SW480 (cell line): Measurements from ENCODE around the gene BGLAP.
"Not testable (repeated sequence)": the region's sequence is repeated elsewhere in the genome, so short reads cannot be mapped to it uniquely, and the experiment has no call there.

Experiments used
- DNase-seq: peaks from one replicate; pipeline ENCODE4 v3.0.0-alpha.2; 2016; ENCODE audit warnings: low spot score

The BGLAP gene

GRCh38 chr1:156241926-156242325, at the start of gene BGLAP:
BGLAP (plus strand) TSS chr1:156242184; CDS start chr1:156242232, 48 bp downstream.
- DNase-seq: no peak

GRCh38 chr1:156193208-156193487, 48.8 kb upstream of the BGLAP start:
- no peak for DNase-seq

- DNase-seq: peak; percentile 97
Observed at GRCh38 chr1:156193488-156194299, 48.3 kb upstream of the BGLAP start, which contains the start of gene SLC25A44. SLC25A44 (plus strand) TSS chr1:156194104; CDS start chr1:156199848, 5,744 bp downstream.

DNA sequence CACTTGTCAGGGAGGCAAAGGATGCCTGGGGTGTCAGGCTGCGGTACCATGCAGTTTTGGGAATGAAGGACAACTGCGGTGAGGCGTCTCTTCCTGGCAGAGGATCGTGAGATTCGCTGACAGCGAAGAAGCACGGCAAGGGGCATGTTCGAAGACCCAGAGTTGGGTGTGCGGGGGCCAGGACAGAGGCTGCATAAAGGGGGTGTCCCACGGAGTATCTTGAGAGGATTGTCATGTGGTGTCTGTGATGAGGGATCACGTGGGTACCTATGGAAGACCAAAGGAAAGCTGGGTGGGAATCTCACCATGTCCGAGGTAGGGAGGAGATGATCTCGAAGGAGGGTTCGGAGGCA, 47.7 kb upstream of the BGLAP start:
- DNase-seq: no peak

DNA sequence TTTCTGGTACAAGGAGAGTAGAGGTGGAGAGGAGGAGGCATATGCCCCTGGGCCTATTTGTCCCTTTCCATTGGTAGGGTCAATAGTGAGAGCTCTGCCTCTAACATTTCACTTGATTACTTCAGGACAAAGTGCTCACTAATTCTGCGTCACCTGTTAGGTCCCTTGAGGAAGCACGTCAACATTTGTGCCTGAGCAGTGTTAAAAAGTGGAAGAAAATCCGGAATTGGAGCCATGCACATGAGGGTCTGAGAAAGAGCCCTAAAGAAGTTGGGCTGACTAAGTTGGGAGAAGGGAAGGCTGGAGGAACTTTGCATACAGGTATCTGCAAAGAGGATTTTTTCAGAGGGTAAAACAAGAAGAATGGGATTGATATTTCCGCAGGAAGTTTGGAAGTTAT, 46.1 kb upstream of the BGLAP start:
- no peak for DNase-seq

- no peak for DNase-seq
Observed at GRCh38 chr1:156196445-156196844, 45.5 kb upstream of the BGLAP start.

DNA sequence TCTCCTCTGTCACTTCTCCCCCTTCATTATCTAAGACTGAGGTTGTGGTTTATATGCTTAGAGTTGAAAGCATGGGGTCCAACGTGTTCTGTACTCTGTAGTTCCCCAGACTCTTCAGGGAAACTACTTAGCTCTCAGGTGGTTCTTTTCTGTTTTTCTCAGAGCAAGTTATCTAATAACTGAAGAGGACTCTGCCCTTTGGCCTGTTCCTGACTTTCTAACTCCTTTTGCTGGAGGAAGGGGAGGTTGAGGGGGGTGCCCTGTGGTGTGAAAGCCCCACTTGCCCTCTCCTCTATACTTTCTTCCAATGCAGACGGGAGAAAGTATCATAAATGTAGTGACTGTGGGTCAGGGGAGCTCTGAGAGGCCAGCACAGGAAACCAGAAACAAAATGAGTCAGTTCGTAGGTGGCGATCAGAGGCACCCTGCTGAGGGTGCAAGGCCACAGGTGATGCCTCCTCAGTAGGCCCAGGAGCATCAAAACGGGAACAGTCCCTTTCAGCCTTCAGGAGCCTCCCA, 43.1 kb upstream of the BGLAP start:
- no peak for DNase-seq

DNA sequence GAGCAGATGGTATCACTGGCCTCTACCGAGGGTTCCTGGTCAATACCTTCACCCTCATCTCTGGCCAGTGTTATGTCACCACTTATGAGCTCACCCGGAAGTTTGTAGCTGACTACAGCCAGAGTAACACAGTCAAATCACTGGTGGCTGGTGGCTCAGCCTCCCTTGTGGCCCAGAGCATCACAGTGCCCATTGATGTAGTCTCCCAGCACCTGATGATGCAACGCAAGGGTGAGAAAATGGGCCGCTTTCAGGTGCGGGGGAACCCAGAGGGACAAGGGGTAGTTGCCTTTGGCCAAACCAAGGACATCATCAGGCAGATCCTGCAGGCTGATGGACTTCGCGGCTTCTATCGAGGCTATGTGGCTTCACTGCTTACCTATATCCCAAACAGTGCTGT, 41.9 kb upstream of the BGLAP start:
- no peak for DNase-seq

- DNase-seq: no peak
Observed at GRCh38 chr1:156203331-156203730, 38.7 kb upstream of the BGLAP start.

DNA sequence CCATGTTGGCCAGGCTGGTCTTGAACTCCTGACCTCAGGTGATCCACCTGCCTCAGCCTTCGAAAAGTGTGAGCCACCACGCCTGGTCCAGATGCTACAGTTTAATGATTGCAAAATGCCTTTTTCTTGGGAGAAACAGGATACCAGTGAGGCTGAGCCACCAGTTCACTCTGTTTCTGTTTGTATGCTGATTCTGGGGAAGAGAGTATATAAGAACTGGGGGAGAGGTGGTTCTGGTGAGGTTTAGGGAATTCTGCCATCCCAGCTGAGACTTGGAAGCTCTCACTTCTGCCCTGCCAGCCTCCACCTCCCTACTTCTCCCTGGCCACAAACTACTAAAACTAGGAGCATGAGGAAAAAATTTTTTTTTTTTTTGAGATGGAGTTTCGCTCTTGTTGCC, 37.3 kb upstream of the BGLAP start:
- no peak for DNase-seq

DNA sequence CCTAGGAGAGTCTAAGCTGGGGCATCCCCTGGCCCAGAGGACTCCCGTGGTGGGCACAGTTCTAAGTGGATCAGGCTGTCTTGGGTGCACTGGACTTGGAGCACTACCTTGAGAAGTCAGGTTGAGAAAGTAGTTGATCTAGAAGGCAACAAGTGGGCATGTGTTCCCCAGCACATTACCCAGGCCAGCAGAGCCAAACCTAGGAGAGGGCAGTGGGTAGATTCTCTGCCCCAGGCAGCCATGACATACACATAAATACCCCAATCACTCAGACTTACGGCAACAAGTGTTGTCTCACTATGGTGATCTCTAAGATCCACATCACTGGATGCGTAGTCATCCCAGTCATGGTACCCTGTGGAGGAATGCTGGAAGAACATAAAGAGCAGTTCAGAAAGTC, 30.7 kb upstream of the BGLAP start:
- DNase-seq: no peak

DNA sequence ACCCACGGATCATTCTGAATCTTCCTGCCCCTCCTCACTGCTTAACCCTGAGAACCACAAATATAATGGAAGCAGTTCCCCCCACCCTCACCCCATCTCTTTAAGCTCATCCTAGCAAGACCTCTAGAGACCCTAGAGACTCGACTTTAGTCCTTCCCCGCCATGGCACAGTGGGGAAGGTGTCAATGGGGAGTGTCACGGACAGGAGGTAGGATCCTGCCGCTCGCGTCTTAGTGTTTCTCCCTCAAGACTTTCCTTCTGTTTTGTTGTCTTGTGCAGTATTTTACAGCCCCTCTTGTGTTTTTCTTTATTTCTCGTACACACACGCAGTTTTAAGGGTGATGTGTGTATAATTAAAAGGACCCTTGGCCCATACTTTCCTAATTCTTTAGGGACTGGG, 29.9 kb upstream of the BGLAP start:
- no peak for DNase-seq

DNA sequence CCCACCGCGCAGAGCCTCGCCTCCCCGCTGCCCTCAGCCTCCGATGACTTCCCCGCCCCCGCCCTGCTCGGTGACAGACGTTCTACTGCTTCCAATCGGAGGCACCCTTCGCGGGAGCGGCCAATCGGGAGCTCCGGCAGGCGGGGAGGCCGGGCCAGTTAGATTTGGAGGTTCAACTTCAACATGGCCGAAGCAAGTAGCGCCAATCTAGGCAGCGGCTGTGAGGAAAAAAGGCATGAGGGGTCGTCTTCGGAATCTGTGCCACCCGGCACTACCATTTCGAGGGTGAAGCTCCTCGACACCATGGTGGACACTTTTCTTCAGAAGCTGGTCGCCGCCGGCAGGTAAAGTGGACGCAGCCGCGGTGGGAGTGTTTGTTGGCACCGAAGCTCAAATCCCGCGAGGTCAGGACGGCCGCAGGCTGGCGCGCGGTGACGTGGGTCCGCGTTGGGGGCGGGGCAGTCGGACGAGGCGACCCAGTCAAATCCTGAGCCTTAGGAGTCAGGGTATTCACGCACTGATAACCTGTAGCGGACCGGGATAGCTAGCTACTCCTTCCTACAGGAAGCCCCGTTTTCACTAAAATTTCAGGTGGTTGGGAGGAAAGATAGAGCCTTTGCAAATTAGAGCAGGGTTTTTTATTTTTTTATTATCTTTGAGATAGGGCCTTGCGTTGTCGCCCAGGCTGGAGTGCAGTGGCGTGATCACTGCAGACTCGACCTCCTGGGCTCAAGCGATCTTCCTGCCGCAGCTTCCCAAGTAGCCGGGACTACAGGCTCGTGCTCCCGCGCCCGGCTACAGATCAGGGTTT, 28.9 kb upstream of the BGLAP start, which contains the start of gene PMF1:
PMF1 (plus strand) TSS at position 175 of the 811 bp plus-strand sequence; CDS start at position 184, 9 bp downstream.
- DNase-seq: peak; percentile 92

- no peak for DNase-seq
Observed at GRCh38 chr1:156213644-156213966, 28.4 kb upstream of the BGLAP start.

DNA sequence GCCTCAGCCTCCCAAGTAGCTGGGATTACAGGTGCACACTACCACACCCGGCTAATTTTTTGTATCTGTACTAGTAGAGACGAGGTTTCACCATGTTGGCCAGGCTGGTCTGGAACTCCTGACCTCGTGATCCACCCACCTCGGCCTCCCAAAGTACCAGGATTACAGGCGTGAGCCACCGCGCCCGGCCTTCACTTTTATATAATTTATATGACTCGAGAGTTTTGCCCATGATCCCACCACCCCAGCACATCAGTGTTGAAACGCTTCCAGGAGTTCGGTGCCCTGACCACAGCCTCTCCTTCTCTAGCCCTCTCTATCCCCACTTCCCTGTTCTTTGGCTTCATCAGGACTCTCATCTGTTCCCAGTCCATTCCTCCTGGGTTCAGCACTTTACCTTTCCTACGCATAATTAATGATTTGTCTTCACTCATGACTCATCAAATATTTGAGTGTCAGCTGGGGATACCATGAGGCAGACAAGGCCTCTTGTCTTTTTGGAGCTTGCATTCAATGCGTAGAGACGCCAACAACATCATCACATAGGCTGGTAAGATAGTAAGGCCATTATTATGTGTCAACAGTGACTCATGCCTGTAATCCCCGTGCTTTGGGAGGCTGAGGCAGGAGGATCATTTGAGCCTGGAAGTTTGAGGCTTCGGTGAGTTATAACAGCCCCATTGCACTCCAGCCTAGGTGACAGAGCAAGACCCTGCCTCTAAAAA, 27.8 kb upstream of the BGLAP start:
- DNase-seq: peak; percentile 33

GRCh38 chr1:156216361-156217086, 25.5 kb upstream of the BGLAP start:
- not testable (repeated sequence) for DNase-seq

GRCh38 chr1:156217871-156218270, 24.1 kb upstream of the BGLAP start:
- DNase-seq: no peak

- DNase-seq: no peak
Observed at GRCh38 chr1:156220226-156220625, 21.8 kb upstream of the BGLAP start.

DNA sequence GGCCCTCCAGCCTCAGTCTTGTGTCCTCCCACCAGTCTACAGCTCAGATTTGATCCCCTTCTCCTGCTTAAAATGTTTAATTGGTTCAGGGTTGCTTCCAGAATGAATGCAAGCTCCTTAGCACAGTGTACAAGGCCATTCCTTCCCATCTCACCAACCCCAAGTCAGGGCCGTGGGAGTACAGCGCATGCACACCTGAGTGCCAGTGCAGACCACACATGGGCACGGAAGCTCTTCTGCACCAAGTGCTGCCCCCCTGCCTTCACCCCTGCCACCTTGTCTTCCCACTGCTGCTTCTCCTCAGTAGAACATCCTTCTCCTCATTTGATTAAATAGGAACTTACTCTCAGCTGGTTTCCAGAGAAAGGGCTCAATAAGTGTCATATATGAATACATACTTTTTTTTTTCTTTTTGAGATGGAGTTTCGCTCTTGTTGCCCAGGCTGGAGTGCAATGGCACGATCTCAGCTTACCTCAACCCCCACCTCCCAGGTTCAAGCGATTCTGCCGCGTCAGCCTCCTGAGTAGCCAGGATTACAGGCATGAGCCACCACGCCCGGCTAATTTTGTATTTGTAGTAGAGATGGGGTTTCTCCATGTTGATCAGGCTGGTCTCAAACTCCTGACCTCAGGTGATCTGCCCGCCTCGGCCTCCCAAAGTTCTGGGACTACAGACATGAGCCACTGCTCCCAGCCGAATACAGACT, 19.8 kb upstream of the BGLAP start:
- DNase-seq: no peak

DNA sequence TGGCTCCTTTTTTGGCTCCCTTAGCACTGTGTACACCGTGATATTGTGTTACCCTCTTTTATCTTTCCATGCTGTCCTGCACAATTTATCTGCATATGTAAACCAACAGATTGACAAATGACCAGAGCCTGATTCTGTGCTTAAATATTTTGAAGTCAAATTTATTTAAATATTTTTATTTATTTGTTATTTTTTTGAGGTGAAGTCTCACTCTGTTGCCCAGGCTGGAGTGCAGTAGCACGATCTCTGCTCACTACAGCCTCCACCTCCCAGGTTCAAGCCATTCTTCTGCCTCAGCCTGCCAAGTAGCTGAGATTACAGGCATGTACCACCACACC, 16.3 kb upstream of the BGLAP start:
- no peak for DNase-seq

- no peak for DNase-seq
Observed at GRCh38 chr1:156226116-156226538, 15.9 kb upstream of the BGLAP start.
